22Rv1 (cell line): ENCODE measurements around the gene SLC32A1.

Experiments used
- H3K27ac ChIP-seq: fragments of 450-650 bp; 2 replicates; pipeline ENCODE4 v1.5.1; 2017
- CTCF ChIP-seq: fragments of 450-650 bp; IDR thresholded peaks from 2 replicates; pipeline ENCODE4 v1.5.1; 2017; ENCODE audit warnings: mild to moderate bottlenecking
- ZFX ChIP-seq: fragments of 450-650 bp; IDR thresholded peaks from 2 replicates; pipeline ENCODE4 v1.6.1; 2017; ENCODE audit warnings: antibody characterized with exemption, borderline replicate concordance

Gene SLC32A1, protein sequence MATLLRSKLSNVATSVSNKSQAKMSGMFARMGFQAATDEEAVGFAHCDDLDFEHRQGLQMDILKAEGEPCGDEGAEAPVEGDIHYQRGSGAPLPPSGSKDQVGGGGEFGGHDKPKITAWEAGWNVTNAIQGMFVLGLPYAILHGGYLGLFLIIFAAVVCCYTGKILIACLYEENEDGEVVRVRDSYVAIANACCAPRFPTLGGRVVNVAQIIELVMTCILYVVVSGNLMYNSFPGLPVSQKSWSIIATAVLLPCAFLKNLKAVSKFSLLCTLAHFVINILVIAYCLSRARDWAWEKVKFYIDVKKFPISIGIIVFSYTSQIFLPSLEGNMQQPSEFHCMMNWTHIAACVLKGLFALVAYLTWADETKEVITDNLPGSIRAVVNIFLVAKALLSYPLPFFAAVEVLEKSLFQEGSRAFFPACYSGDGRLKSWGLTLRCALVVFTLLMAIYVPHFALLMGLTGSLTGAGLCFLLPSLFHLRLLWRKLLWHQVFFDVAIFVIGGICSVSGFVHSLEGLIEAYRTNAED

DNA sequence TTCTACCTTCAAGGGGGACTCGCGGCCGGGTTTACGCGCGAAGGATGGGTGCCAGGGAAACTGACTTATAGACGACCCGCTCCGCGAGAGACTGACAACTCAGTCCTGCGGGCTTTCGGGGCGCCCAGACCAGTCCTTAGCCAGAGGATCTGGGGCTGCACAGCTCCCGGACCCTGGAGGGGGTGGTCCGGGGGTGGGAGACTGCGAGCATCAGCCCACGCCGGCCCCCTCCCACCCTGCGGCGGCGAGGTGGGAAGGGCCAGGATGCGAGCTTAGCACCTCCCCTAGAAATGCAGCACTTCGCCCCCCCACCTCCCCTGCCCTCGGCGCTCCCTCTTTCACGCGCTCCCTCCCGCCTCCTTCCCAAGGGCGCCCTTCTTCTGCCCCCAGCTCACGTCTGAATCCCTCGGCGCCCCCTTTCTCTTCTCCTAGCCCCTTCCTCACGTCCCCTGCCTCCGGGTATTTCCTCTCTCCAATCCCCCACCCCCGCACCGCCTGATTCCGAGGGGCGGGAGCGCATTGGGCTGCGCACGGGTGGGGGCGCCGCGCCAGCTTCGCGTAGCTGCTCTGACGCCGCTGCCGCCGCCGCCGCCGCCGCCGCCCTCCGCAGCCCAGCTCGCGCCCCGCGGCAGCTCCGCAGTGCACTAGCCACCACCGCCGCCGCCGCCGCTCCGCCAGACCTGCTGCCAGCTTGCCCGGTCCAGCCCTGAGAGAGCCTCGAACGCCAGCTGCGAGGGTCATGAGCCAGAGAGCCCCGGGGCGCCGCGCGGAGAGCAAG is at the start of gene SLC32A1:
SLC32A1 (plus strand) TSS at position 639 of the 778 bp plus-strand sequence. CDS start 239 bp downstream, outside the sequence.
- no peak for TF ChIP-seq ZFX
- TF ChIP-seq CTCF = no peak
- no peak within 1 kb of the TSS for H3K27ac ChIP-seq

DNA sequence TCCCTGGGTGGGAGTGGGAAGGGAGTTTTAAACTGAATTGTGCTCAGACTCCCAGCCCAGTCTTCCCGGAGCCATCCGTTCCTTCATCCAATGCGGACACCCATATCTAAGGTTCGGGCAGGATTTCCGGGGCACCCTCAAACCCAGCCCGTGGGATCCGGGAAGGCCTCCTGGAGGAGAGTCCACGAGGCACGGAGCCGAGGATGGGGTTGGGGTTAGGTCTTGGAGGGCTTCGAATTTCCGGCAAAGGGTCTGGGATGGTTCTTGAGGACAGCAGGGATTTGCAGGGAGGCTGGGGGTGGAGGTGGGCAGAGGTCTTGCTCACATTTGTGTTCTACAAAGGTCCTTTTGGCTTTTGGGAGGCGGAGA is 49.5 kb upstream of the SLC32A1 start:
- no peak overlapping the region for H3K27ac ChIP-seq
- TF ChIP-seq ZFX (no peak), CTCF (no peak)

GRCh38 chr20:38676576-38676975 is 47.7 kb upstream of the SLC32A1 start:
- TF ChIP-seq ZFX (no peak), CTCF (no peak)
- no peak overlapping the region for H3K27ac ChIP-seq

DNA sequence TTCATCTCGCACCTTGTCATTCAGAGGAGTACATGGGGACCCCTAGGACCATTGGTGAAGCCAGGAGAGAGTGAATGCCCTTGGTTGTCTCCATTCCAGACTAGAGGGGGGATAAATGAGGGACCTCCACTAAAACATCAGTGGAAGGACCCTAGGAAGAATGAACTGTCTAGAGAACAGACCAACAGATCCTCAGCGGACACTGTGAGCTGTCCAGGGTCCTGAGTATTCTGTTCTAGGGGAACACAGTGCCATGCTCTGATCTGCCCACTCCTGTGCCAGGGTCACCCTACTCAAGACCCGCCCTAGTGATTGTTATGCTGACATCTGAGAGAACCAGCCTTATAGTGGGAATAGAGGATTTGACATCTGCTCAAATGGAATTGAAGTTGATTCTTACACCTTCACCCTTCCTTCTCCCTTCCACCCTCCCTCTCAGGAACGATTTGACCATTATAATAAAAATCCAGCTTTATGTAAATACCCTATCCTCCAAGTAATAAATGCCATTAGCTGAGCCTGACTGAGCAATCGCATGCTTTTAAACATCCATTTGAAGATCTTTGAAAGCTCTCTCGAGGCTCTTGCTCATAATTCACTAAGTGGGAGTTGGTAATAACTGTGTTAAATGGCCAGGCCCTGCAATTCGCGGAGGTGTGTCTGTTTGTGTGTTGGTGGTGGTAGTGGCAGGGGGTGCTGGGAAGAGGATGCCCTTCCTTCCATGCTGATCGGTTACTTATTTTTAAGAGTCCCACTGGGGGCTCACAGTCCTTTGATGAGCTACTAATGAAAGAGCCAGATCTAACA is 43.6 kb upstream of the SLC32A1 start:
- TF ChIP-seq ZFX (no peak), CTCF (no peak)
- no peak overlapping the region for H3K27ac ChIP-seq

DNA sequence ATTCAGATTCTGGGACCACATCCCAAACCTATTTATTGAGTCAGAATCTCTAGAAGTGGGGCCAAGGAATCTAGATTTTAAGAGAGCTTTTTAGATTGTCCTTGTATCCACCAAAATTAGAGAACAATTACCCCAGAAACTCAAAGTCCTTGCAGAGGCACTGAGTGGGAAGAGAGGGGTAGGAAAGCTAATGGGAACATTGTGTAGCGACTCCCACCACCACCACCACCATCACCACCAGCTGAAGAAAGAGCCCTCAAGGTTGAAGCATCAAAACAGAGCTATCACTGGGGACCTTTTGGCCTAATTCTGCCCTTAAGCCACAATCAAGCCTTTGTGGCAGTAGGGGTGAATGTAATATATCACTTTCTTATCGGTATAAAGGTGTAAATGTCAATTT is 39.0 kb upstream of the SLC32A1 start:
- no peak overlapping the region for H3K27ac ChIP-seq
- no peak for TF ChIP-seq ZFX
- no peak for TF ChIP-seq CTCF

GRCh38 chr20:38685853-38686473 is 38.3 kb upstream of the SLC32A1 start:
- H3K27ac ChIP-seq = no peak overlapping the region
- TF ChIP-seq CTCF (no peak), ZFX (no peak)
